Forelimb muscle (tissue), 1 donor: ENCODE measurements around the gene CENPW. TPM values are rescaled to one million over a fixed set of nuclear protein-coding genes. Genes with fewer than 3 reads are reported as not detected.

Source experiments
- DNase-seq: peaks from one replicate; pipeline ENCODE4 v3.0.0-alpha.2; 2013; ENCODE audit warnings: low read depth
- polyA plus RNA-seq: library from polyadenylated mRNA; unstranded; fragments of 120-200 nt; gene quantifications from one replicate; pipeline ENCODE4 v1.2.1, GENCODE V29; 2013; ENCODE audit not compliant: insufficient read length

Gene CENPW
- polyA plus RNA-seq, 1 donor = 8.7 TPM

DNA sequence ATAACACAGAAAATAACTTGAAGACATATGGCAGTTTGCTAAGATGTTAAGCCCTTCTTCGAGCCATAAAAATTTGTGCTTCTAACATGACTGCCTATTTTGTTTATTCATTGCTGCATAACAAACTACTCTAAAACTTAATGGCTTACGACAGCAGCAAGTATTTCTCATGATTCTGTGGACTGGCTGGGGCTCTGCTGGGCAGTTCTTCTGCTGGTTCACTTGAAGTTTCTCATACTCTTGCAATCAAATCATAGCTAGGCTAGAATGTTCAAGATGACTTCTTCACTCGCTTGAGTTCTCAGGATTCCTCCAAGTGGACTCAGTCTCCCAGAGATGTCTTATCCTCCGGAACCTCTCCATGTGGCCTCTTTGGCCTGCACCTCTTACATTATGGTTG, 33.4 kb downstream of the CENPW start:
- DNase-seq = no peak

DNA sequence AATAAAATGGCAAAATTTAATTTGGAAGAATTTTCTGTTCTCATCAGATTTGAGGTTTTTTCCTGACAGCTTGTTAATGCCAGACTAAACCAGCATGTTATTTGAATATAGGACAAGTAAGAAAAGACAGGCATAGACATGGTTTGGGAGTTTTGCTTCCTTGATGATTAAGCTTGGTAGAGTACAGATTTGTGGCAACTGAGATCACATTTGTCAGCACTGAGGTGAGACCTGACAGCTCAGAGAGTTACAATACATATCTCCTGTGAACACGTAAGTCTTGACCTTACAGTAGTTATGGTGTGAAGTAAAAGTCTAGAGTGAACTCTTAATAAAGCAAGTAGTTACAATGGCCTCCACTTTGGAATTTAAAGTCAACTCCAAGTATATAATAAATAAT, 34.5 kb downstream of the CENPW start:
- no peak for DNase-seq

DNA sequence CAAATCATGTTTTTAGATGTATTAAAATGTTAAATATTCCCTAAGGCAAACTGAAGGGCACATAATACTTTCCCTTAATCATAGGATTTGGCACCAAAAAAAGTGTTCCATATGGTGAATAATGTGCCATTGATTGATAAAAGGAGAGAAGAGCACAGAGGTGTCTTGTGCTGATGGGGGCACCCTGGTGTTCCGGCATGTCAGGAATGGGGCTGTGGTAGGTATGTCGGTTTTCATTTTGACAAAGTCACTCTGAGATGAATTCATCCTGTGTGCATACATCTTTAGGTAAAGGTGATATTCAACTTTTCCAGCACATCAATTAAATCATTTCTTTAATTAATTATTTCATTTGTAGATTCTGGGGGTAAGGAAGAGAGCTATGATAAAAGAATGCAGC, 36.8 kb downstream of the CENPW start:
- no peak for DNase-seq

DNA sequence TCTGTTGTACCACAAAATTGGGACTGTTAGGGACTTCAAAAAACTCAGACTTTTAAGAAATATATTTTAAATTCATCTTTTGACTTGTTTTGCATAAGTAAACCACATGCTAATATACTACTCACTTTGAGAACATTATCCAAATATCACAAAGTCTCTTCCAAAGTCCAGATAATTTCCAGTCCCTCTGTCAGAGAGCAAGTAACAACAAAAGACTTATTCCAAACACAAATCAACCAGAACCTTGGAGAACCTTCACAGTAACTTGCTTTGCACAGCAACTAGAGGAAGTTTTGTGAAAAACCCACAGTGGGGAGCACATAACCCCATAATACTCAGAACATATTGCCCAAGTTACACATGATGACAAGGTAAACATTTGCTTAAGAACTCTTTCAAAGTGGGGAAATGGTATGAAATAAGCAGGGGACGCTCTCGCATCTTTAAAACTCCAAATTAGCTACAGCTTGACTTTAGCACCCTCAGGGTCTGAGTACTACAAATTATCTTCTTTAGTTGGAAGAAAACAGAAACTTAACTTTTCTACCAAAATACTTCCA, 37.8 kb downstream of the CENPW start:
- DNase-seq = no peak

DNA sequence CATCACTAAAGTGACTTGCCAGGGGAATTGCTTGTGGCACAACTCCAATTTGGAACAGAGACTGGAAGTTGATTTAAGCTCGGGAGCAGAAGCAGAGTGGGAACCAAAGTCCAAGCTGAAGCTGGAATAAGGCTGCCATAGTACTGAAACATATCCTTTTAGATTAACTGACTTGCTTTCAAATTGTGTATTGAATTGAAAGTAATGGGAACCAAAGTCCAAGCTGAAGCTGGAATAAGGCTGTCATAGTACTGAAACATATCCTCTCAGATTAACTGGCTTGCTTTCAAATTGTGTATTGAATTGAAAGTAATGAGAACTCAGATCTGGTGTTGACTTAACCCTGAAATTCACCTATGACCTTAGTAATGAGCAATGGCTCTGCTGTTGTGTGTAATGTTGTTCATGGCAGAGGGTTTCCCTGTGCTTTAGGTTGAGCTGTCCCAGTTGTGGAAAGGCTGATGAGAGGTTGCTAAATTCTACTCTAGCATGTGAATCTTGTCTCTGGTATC, 40.2 kb downstream of the CENPW start:
- DNase-seq = no peak

DNA sequence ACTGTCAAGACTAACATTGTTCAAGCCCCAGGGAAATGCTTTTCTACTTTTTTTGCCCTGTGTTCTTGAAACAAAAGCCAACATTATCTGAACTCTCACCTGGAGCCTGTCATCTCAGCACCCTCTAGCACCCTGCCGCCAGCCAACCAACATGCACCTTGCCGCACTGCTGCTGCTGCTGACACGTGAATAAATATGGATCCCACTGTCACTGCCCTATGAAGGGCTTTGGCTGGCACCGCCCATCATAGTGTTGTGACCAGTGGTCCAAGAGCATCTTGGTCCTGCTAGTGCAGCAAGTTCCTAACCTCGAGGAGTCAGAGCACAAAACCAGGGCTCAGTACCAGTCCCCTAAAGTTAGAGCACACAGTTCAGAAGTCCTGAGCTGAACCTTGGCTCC, 41.6 kb downstream of the CENPW start:
- DNase-seq = no peak

DNA sequence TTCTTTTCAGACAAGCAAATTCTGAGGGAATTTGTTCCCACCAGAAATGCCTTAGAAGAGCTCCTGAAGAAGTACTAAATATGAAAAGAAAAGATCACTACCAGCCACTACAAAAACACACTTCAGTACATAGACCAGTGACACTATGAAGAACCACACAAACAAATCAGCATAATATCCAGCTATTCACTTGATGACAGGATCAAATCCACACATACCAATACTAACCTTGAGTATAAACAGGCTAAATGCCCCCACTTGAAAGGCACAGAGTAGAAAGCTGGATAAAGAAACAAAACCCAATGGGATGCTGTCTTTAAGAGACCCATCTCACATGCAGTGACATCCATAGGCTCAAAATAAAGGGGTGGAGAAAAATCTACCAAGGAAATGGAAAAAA, 43.3 kb downstream of the CENPW start:
- no peak for DNase-seq

DNA sequence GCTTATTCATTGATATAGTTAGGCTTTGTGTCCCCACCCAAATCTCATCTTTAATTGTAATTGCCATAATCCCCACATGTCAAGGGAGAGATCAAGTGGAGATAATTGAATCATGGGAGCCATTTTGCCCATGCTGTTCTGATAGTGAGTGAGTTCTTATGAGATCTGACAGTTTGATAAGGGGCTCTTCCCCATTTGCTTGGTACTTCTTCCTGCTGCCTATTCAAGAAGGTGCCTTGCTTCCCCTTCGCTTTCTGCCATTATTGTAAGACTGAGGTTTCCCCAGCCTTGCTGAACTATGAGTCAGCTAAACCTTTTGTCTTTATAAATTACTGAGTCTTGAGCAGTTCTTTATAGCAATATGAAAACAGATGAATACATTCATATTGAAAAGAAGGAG, 45.6 kb downstream of the CENPW start:
- no peak for DNase-seq

DNA sequence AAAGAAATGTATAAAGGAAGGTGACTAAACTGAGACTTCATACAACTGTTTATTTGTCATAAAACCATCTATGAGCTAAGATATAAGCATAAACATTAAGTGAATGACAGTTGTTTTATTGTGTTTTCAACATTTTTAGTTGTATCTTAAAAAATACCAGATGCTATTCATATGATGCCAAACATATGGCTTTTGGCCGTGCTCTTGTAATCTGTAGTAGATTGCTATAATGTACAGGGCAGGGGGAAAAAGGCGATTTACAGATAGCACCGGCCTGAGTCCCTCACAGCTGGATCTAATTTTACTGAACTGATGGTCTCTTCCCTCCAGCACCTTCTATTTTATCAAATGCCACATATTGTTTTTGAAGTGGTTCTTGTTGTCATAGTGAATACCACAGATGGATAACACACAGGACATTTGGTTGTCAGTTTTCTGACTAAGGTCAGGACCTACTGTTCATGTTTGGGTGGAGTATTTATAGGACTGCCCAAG, 48.2 kb downstream of the CENPW start:
- DNase-seq = peak; percentile 16

DNA sequence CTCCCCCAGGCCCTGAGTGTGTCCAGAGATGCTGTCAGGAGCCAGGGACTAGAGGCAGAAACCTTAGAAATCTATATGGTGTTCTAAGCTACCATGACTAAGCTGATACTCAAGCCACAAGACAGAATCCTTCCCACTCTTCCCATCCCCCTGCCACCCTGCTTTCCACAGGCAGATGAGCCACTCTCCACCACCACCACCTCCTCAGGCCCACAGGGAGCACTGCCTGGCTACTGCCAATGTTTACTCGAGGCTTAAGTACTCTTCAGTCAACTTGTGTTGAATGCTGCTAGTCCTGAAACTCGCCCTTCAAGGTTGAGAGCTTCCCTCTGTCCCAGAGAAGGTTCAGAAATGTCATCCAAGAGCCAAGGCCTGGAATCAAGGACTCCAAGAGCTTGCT, 56.2 kb downstream of the CENPW start:
- no peak for DNase-seq
